Measurements from ENCODE around the gene PDE7B.
"Not testable (repeated sequence)": the region's sequence is repeated elsewhere in the genome, so short reads cannot be mapped to it uniquely, and the experiment has no call there.

PDE7B gene

DNA sequence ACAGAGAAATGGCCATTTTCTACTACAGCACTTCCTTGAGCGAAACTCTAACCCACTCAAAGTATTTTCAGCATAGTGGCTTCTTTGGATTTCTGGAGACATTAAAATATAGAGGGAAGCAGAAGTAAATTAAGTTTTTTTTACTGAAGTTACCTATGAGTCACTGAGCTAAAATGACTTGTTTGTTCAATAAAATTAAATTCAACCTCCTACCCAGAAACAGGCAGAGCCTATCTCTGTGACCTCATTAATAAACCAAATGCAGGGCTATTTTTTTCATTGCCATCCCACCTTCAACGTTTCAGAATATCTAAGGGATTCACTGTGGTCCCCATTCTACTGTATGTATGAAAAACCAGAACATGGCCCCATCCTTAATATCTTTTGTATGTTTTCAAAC, 265.6 kb downstream of the PDE7B start:
- no peak for DNase-seq

DNA sequence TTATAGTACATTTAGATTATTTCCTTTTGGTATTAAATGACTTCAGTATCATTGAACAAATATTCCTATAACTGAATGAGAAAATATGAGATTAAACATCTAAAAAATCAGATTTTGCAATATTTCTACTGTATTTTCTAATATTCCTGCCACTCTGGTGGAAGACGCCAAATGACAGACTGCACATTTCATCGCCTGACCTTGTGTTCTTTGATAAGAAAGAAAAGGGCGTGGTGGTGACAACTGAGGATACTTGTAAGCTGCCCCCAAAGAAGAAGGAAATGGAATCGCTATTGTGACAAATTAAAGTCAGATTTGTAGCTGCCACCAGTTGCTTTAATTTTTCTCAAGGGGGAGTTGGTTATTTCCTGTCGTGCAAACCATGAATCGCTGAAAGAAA, 267.3 kb downstream of the PDE7B start:
- peak; percentile 9 for DNase-seq

DNA sequence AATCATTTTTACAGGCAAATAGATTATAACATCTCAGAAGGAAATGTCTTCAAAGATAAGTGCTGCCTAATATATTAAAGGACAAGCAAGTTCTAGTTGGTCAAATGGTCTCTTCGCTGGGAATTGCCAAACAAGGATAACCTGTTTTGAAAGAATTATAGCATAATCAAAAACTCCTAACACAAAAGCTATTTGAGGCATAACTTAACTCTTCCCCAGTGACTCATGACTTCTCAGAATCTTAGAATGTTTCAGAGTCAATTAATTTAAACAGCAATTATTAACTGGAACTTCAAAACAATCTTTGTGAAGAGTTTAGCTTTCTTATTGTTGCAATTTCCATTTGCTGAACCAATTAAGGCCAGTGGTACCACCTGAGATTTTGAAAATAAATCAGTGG, 272.0 kb downstream of the PDE7B start:
- DNase-seq: no peak

DNA sequence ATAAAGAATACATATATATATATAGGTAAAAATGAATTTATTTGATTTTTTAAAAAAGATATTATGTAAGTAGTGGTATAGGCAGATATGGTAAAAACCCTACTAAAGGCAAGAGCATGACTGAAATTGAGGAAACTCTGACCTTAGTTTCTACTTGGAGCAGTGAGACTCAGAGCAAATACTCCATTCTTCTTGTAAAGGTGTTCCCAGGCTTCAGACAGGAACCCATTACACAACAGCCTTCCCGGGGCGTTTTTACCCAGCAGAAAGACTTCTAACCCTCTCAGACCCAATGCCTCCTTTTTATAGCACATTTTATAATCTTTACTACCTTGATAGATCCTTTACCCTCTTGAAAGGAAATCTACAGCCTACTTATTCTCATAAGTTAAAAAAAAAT, 274.1 kb downstream of the PDE7B start:
- DNase-seq: no peak

DNA sequence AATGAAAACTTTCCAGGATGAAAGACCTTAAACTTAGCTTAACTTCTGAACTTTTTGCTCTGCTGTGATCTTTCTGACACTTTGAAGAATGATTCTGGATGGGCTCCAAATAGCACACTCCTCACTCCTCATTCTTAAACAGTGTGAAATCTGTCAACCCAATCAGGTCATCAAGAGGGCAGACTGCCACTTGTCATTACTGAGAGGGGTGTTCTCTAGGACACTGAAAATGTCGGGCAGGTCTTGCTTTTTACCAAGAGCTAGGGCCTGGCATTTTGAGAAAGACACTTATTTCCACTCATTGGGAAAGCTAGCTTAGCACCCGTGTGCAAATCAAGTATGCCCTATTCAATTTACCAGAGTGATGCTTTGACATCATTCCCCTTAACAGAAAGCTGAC, 276.4 kb downstream of the PDE7B start:
- DNase-seq: peak; percentile 30

DNA sequence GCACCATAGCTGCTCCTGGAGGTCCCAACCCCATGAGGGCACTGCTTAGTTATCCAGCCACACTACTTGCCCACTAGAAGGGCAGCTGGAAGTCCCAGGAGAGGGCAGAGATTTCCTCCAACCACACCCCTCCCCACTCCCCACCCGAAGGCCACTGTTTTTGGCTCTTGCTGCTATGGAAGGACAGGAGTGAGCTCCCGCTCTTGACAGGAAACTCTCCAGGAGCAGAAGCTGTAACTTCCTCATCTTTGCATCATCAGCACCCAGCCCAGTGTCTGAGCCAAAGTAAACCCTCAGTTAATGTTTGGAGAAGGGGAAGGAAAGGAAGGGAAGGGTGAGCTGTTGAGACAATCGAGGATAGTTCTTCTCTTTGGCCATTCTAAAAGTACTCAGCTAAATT, 277.9 kb downstream of the PDE7B start:
- DNase-seq: no peak

DNA sequence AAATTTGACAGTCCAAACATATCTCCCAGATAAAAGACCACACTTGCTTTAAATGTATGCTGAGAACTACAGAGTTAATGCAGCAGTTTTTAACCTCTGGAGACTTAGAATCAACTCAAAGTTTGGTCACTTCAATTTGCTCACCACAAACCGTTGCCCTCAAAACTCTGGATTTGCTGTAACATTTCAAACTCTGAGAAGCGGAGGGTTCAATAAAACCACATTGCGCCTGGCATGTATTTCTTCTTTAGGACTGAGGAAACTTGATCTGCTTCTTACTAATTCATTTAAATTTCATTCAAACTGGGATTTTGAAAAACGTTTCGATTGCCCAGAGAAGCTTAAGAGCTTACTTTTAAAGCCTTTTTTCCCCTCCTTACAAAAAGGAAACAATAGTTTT, 282.8 kb downstream of the PDE7B start:
- no peak for DNase-seq

DNA sequence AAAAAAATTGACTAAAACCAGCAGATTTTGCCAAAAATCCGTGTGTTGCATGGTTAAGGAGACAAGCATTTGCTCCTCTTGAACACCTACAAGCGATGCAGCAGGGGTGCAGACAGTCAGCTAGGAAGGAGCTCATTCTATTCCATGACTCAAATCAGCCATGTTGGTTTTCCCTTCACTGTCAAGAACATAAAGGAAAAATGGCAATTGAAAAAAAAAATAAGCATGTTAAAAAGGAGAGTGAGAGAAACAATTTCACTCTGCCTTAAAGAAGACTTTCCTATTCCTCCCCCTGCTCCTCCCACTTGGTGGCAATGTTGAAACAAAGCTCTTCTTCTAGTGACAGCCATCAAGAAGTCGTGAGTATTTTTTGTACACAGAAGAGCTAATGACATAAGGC, 283.2 kb downstream of the PDE7B start:
- DNase-seq: no peak

DNA sequence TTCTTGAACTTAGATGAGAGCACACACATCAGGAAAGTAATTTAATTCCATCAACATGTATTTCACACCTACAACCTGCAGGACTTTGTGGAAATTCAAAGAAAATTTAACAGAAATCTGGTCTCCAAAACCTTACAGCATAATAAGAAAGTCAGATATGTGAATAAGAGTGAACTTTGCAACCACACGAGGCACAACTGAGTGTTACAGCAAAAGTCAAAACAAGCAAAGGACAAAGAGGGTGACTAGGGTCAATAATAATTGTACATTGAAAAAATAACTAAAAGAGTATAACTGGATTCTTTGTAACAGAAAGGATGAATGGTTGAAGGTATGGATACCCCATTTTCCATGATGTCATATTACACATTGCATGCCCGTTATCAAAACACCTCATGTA, 284.8 kb downstream of the PDE7B start:
- DNase-seq: no peak

DNA sequence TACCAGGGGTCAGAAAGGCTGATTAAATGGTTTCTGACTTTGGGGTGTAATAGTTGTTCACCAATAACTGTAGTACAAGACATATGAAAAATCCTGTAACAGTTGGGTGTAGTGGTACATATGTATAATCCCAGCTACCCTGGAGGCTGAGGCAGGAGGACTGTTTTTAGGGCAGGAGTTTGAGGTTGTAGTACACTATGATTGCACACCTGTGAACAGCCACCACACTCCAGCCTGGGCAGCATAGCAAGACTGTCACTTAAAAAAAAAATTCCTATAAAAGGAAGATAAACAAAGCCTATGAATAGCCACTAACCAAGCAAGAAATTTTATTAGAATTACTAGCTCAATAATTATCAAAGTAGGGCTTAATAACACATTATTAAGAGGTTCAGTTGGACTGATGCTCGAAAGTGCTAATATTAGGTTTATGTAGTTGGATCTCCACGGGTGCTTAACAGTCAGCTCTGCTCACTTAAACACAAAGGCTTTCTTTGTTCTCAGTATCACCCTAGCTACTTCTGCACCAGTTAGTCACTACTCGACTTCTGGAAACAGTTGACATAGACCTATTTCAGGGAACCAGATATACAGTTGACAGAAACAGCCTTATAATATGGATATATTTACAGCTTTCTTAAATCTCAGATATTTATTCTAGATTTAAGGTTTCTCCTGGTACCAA, 285.6 kb downstream of the PDE7B start:
- peak; percentile 9 for DNase-seq

DNA sequence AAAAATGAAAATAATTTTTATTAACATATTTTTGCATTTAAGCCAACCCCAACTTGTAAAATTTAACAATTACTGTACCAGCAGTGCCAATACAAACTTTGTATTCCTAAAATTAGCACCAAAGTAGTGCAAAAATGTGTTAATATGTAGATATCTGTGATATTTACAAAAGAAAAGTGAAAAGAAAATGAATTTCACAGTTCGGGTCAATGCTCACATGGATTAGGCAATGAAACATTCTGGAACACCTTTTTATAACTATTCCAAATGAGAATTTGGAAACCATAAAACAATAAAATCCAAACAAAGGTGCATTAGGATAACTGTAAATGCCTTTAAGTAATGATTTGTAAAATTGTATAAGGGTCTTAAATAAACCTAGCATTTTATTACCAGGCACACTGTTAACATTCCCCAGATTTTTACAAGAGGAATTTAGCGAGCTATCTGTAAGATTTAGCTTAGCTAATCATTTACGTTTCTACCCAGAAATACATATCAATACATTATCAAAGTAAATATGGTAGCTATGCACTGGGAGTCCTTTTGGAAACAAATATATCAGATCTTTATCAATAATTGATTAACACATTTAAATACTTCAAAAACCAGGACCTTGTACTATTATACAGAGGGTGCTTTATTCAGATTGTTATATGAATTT, 286.4 kb downstream of the PDE7B start:
- no peak for DNase-seq

DNA sequence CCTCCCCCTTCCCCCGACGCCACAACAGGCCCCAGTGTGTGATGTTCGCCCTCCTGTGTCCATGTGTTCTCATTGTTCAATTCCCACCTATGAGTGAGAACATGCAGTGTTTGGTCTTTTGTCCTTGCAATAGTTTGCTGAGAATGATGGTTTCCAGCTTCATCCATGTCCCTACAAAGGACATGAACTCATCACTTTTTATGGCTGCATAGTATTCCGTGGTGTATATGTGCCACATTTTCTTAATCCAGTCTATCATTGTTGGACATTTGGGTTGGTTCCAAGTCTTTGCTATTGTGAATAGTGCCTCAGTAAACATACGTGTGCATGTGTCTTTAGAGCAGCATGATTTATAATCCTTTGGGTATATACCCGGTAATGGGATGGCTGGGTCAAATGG, 287.6 kb downstream of the PDE7B start:
- DNase-seq: not testable (repeated sequence)

DNA sequence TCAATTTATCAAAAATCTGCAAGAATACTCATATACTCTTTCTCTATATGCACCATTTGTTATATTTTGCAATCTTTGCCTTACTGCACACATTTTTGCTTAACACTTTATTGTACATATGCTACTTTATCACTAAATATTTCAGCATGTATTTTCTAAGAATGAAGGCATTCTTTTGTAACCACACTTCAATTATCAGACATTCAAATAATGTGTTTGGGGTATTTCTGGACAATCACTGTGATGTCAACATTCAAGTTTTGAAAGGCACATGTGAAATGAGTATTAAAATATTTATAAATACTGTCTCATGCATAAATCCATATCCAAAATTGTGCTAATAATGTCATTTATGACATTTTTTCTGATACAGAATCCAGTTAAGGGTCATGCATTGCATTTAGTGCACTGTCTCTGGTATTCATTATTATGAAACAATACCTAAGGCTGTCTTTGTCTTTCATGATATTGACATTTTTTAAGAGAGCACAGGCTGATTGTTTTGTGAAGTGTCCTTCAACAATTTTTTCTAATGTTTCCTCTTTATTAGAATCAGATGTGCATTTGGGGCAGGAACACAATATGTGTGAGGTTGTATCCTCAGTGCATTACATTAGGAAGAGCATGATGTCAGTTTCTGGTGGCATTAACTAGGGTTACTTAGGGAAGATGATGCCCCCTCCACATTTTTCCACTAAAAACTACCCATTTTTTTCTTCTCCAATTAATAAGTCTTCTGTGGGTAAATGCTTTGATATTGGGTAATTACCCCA, 292.9 kb downstream of the PDE7B start:
- DNase-seq: no peak

DNA sequence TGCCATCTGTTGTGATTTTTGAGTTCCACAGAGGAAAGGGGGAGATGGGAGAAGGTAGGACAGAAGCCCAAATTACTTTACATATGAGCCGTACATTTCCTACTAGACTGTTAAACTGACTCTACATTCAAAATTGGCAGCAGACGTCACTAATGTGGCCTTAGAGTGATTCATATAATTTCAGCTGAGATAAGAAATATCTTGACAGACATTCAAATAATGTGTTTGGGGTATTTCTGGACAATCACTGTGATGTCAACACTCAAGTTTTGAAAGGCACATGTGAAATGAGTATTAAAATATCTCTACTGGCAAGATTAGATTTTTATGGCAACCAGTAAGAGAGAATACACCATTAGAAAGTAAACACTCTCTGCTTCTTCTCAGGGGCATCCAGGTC, 294.6 kb downstream of the PDE7B start:
- no peak for DNase-seq

DNA sequence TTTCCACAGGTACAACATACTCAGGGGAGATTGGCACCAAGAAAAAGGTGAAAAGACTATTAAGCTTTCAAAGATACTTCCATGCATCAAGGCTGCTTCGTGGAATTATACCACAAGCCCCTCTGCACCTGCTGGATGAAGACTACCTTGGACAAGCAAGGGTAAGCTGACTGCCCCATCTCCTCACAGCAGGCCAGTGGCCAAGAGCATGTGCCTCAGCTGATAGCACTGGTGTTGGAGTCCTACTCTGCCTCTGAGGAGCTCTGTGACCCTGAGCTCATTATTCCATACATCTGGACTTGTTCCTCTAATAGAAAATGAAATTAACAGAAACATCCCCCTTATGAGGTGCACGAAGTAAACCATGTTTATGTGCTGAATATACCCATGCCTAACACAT, 295.8 kb downstream of the PDE7B start:
- no peak for DNase-seq

DNA sequence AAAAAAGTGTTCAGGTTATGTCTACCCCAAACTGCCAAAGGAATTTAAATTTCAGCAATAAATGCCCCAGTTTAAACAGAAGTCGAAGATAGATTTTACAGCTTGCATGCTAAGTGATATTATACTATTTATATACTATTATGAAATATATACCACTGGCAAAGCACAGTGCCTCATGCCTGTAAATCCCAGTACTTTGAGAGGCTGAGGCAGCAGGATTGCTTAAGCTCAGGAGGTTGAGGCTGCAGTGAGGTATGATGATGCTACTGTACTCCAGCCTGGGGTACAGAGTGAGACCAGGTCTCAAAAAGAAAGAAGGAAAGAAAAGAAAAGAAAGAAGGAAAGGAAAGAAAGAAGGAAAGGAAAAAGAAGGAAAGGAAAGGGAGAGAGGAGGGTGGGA, 296.6 kb downstream of the PDE7B start:
- DNase-seq: no peak

DNA sequence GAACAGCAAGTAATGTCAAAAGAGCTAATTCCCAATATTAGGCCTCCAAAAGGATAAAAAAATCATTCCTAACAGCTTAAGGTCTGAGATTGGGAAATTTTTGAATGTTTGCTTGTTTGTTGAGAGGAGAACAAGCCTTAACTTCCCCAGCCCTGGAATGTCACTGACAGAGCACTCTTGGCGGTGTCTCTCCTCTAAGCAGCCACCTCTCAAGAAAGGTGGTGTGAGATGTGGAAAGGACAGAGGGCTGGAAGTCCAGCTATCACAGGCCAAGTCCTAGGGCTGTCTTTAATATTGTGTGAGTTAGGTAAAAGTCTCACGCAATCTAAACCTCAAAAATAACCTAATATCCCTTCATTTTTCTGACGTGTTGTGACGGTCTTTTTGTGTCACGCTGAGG, 297.0 kb downstream of the PDE7B start:
- DNase-seq: no peak

DNA sequence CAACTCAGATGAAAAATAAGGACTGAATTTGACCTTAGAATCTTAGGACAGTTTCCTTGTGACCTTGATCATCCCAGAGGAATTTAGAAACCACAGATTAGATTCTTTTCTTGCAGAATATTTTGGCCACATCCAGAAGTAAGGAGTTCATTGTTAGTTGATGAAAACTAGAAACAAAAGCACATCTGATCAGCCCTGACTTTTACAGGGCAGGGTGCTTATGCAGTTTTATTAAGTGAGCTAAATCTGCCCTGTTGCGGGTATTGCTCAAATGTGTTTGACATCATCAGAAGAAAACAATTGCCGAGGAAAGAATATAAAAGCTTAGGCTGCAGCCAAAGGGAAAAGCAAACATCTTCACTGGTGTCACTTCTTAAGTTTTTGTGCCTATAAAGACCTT, 297.8 kb downstream of the PDE7B start:
- DNase-seq: no peak

DNA sequence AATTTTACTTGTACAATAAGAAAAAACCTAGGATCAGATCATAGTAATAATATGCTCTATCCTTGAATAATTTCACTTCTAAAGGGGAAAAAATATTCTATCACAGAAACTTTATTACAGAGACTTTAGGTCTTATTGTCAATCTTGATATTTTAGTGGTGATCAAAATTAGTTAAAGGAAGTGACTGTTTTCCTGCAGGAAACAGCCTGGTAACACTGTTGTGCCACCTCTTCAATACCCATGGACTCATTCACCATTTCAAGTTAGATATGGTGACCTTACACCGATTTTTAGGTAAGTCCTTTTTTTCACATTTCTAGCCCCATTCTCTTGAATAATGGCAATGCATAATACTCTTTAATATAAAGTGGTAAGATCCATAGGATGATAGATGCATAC, 299.5 kb downstream of the PDE7B start:
- DNase-seq: no peak

DNA sequence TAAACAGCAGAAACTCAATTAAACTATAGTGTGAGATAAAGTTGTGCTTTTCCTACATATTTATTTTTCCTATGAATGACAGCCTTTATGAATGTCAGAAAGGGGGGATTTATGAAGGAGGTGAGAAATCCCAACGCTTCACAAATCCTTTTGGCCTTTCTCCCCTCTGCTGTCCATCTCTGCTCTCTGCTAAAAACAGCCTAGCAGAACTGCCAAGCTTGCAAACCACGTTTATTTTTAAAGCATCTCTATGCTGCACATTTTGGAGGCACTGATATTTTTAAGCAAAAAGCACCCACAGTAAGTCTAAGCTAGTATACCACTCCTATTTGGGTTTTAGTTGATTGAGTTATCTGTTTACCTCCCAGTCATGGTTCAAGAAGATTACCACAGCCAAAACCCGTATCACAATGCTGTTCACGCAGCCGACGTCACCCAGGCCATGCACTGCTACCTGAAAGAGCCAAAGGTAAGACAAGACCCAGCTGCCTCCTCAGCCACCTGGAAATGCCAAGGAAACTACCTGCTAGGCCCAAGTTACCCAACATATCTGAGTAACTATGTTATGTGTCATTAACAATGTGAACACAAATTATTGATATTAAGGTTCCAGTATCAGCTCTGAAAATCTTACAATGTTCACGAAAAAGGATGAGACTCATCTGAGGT, 302.3 kb downstream of the PDE7B start:
- no peak for DNase-seq

DNA sequence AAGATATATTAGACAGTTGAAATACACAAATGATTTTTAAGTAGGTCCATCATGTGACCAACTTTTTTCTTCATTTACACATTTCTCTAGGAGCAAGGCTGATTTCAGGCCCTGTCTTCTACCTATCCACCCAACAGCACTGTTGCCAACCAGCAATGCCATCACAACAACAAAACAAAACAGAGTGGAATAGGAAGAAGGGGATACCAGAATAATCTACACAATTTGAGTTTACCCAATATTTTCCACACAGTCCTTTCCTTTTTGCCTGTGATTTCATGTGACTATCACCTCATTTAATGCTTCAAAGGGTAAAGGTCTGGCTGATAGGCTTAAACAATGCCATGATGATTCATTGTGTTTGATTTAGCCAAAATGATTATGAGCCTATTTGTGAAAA, 303.7 kb downstream of the PDE7B start:
- DNase-seq: no peak

DNA sequence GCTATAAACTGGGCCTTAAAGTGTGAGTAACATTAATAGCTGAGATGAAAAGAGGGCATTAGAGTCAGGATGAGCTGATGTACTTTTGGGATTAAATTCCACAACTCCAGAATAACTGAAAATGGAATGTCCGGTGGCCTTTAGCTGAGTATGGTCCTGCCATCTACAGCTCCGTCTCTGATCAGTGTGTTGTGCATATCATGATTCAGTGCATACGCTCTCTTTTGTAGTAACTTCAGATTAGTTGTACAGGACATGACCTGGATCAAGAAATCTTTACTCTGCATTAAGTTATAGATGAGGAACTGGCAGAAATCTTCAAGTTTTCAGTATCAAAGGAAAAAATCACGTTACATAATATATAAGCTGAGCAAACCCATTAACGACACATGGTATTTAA, 306.2 kb downstream of the PDE7B start:
- no peak for DNase-seq

DNA sequence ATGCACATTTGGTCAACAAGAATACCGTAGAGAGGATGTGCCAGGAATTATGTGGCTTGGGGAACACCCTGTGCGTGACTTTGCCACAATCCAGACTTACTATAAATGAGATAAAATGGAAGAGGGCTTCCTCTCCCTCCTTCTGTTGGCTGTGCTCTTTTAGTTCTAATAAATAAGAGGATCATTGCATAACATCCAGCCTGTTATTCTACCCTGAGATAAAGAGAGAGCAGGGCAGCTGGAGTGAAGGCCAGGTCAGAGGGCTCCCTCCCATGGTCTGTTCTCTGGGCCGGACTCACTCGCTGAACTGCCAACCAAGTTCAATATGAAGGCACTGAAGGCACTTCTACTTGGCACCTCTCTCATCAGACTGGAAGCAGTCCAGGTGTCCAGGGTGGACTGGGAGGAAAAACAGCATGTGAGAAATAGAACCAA, 306.9 kb downstream of the PDE7B start:
- DNase-seq: no peak

DNA sequence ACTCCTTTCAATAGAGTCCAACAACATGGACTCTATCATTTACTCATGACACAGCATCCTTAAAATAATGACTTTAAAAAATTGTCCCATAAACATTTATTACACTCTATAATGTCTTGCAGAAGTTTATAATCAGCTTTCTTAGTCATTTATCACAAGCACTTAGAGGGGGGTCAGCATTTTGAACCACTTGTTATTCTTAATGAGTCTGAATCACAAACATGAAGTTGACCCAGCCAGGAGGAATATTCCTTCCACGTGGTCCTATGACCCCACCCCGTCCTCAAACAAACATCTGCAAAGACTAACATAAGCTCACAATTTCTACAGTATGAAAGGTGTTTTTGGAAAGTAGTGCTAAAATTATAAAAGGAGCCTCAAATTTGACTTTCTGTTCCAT, 307.5 kb downstream of the PDE7B start:
- no peak for DNase-seq
